ENCODE measurements around the gene SUSD4. TPM values are rescaled to one million over a fixed set of nuclear protein-coding genes. Genes with fewer than 3 reads are reported as not detected.

Gene SUSD4
- total and polyA plus RNA-seq, 2 donors (not counting 1 experiment from before 2014, with no cell fraction given), result 0.33 TPM; not detected in 1

GRCh38 chr1:223358826-223359225 lies 5.2 kb downstream of the SUSD4 start:
- DNase-seq (ENCODE audit: low read depth in 2 of 2), result peak in 1 of 2 donors; percentile 47
- TF ChIP-seq CTCF (conservative IDR thresholded peaks at IDR 0.05 in 1 of 2, IDR thresholded peaks at IDR 0.05 in 1 of 2; ENCODE audit: low read depth in 1 of 2, low read length in 2 of 2) (no peak), EZH2 (IDR thresholded peaks at IDR 0.05; ENCODE audit: low read length, missing control alignments) (no peak)
- H3K79me2 ChIP-seq (ENCODE audit: control insufficient read depth, insufficient read depth, low read length), result no peaks in the 10 kb centered on the region
- H2AFZ ChIP-seq (ENCODE audit: low read length), result no peak overlapping the region
- H3K9ac ChIP-seq (ENCODE audit: insufficient read depth, low read length), result no peak overlapping the region
- no peaks in the 10 kb centered on the region for H3K36me3 ChIP-seq (ENCODE audit: control insufficient read depth, insufficient read depth, low read length)
- no peak overlapping the region for H3K27ac ChIP-seq (ENCODE audit: insufficient read depth, low read length)
- H4K20me1 ChIP-seq (ENCODE audit: control insufficient read depth, extremely low read depth, insufficient read depth, low read length), result no peaks in the 10 kb centered on the region
- H3K27me3 ChIP-seq (ENCODE audit: control insufficient read depth, insufficient read depth, low read length), result peaks cover 26% of the 10 kb centered on the region
- H3K4me1 ChIP-seq (ENCODE audit: control insufficient read depth, extremely low read depth, insufficient read depth, low read length), result no peaks in the 10 kb centered on the region
- H3K9me3 ChIP-seq (ENCODE audit: control insufficient read depth, insufficient read depth, low read depth, low read length), result no peaks in the 10 kb centered on the region
- H3K4me3 ChIP-seq (replicated peaks in 1 of 4; ENCODE audit: control extremely low read depth in 1 of 4, insufficient read depth in 1 of 4, low read depth in 3 of 4, low read length in 4 of 4), result no peak overlapping the region
- H3K4me2 ChIP-seq (ENCODE audit: extremely low read depth, insufficient read depth, low read length), result no peak overlapping the region

- no peak overlapping the region for H2AFZ ChIP-seq (ENCODE audit: low read length)
- no peaks in the 10 kb centered on the region for H3K36me3 ChIP-seq (ENCODE audit: control insufficient read depth, insufficient read depth, low read length)
- no peak overlapping the region for H3K4me2 ChIP-seq (ENCODE audit: extremely low read depth, insufficient read depth, low read length)
- H3K9me3 ChIP-seq (ENCODE audit: control insufficient read depth, insufficient read depth, low read depth, low read length), result no peaks in the 10 kb centered on the region
- H3K27me3 ChIP-seq (ENCODE audit: control insufficient read depth, insufficient read depth, low read length), result peaks cover 14% of the 10 kb centered on the region
- no peaks in the 10 kb centered on the region for H4K20me1 ChIP-seq (ENCODE audit: control insufficient read depth, extremely low read depth, insufficient read depth, low read length)
- no peak overlapping the region for H3K9ac ChIP-seq (ENCODE audit: insufficient read depth, low read length)
- no peak overlapping the region for H3K4me3 ChIP-seq (replicated peaks in 1 of 4; ENCODE audit: control extremely low read depth in 1 of 4, insufficient read depth in 1 of 4, low read depth in 3 of 4, low read length in 4 of 4)
- TF ChIP-seq CTCF (conservative IDR thresholded peaks at IDR 0.05 in 1 of 2, IDR thresholded peaks at IDR 0.05 in 1 of 2; ENCODE audit: low read depth in 1 of 2, low read length in 2 of 2) (no peak), EZH2 (IDR thresholded peaks at IDR 0.05; ENCODE audit: low read length, missing control alignments) (no peak)
- no peak overlapping the region for H3K27ac ChIP-seq (ENCODE audit: insufficient read depth, low read length)
- no peak for DNase-seq (ENCODE audit: low read depth in 2 of 2)
- no peaks in the 10 kb centered on the region for H3K4me1 ChIP-seq (ENCODE audit: control insufficient read depth, extremely low read depth, insufficient read depth, low read length)
- no peaks in the 10 kb centered on the region for H3K79me2 ChIP-seq (ENCODE audit: control insufficient read depth, insufficient read depth, low read length)
These were observed 8.3 kb downstream of the SUSD4 start for GRCh38 chr1:223355699-223356098.

GRCh38 chr1:223353939-223354338 lies 10.0 kb downstream of the SUSD4 start:
- DNase-seq (ENCODE audit: low read depth in 2 of 2), result no peak
- Histone ChIP-seq H3K27me3 (ENCODE audit: control insufficient read depth, insufficient read depth, low read length) (peaks cover 14% of the 10 kb centered on the region), H3K4me2 (ENCODE audit: extremely low read depth, insufficient read depth, low read length) (no peak overlapping the region)

More at GRCh38 chr1:223353939-223354338, 10.0 kb downstream of the SUSD4 start:
- H3K4me3 ChIP-seq (replicated peaks in 1 of 4; ENCODE audit: control extremely low read depth in 1 of 4, insufficient read depth in 1 of 4, low read depth in 3 of 4, low read length in 4 of 4), result no peak overlapping the region
- no peak overlapping the region for H2AFZ ChIP-seq (ENCODE audit: low read length)
- H3K9ac ChIP-seq (ENCODE audit: insufficient read depth, low read length), result no peak overlapping the region
- H3K36me3 ChIP-seq (ENCODE audit: control insufficient read depth, insufficient read depth, low read length), result no peaks in the 10 kb centered on the region
- H3K9me3 ChIP-seq (ENCODE audit: control insufficient read depth, insufficient read depth, low read depth, low read length), result no peaks in the 10 kb centered on the region
- H3K27ac ChIP-seq (ENCODE audit: insufficient read depth, low read length), result no peak overlapping the region
- TF ChIP-seq CTCF (conservative IDR thresholded peaks at IDR 0.05 in 1 of 2, IDR thresholded peaks at IDR 0.05 in 1 of 2; ENCODE audit: low read depth in 1 of 2, low read length in 2 of 2), result no peak
- peak; percentile 13 for TF ChIP-seq EZH2 (IDR thresholded peaks at IDR 0.05; ENCODE audit: low read length, missing control alignments)
- H3K79me2 ChIP-seq (ENCODE audit: control insufficient read depth, insufficient read depth, low read length), result no peaks in the 10 kb centered on the region
- H4K20me1 ChIP-seq (ENCODE audit: control insufficient read depth, extremely low read depth, insufficient read depth, low read length), result no peaks in the 10 kb centered on the region
- no peaks in the 10 kb centered on the region for H3K4me1 ChIP-seq (ENCODE audit: control insufficient read depth, extremely low read depth, insufficient read depth, low read length)
